Coronary artery (tissue), 2 donors: ENCODE results near the gene KIAA1191.

Experiments
- DNase-seq: peaks from one replicate; pipeline ENCODE4 v3.0.0-alpha.2; 2017; ENCODE audit warnings: low spot score
- H3K27ac ChIP-seq, 2 donors: fragments of 200-600 bp; sonication (generic); one replicate each; pipeline ENCODE4 v1.5.1; 2016 to 2019
- H3K4me3 ChIP-seq: fragments of 200-600 bp; sonication (generic); 2 replicates; pipeline ENCODE4 v1.5.1; 2016; ENCODE audit warnings: mild to moderate bottlenecking, moderate library complexity
- TF ChIP-seq, protein P1 (sequence below): fragments of 200-600 bp; sonication (generic); IDR thresholded peaks from one replicate; pipeline ENCODE4 v1.5.1; 2019; ENCODE audit warnings: antibody characterized with exemption

KIAA1191 gene

DNA sequence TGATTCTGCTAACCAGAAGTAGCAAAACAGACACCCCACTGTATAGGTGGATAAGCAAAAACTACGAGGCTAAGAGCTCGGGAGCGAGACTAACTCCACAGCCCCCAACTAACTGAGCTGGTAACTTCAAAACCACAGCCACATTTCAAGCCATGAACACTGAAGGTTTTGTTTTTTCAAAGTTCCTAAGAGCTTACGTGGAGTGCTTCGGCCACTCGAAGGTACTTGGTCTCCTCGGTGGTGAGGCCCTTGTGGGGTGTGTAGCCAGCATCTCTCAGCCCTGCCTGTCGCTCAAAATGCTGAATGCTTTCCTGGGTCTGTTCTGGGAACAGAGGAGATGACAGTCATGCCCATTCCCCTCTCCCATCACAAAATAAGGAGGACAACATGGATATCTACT lies 11.1 kb downstream of the KIAA1191 start:
- no peak overlapping the region for H3K27ac ChIP-seq
- TF ChIP-seq, protein P1, sequence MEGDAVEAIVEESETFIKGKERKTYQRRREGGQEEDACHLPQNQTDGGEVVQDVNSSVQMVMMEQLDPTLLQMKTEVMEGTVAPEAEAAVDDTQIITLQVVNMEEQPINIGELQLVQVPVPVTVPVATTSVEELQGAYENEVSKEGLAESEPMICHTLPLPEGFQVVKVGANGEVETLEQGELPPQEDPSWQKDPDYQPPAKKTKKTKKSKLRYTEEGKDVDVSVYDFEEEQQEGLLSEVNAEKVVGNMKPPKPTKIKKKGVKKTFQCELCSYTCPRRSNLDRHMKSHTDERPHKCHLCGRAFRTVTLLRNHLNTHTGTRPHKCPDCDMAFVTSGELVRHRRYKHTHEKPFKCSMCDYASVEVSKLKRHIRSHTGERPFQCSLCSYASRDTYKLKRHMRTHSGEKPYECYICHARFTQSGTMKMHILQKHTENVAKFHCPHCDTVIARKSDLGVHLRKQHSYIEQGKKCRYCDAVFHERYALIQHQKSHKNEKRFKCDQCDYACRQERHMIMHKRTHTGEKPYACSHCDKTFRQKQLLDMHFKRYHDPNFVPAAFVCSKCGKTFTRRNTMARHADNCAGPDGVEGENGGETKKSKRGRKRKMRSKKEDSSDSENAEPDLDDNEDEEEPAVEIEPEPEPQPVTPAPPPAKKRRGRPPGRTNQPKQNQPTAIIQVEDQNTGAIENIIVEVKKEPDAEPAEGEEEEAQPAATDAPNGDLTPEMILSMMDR: no peak
- DNase-seq: no peak
- no peak overlapping the region for H3K4me3 ChIP-seq

DNA sequence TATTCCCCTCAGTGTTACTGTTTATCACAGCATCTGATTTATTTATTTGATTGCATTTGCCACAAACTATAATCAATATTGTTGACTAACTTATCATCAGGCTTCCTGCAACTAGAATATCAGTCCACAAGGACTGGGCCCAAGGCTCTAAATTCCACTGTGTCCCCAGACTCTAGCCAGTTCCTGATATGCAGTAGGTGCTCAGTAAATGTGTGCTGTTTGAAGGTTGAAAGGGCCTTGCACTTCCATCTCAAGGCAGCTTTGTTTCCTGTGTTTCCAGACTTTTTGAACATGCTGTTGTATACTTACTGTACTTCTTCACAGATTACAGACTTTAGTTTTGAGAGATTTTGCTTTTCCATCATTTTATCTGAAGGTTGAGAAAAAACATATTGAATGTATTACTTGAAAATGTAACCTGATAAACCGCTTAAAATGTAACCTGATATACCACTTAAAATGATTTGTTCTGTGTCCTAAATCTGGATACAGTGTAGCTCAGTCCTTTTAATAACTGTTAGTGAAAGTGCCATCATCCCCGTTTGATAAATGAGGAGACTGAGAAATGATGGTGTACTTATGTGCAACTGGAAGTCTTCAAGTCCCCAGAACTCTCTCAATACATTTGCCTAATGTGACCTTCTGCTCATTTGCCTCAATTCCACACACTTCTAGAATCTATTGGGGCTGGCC lies 18.7 kb downstream of the KIAA1191 start:
- no peak for DNase-seq
- Histone ChIP-seq H3K27ac (no peak overlapping the region), H3K4me3 (no peak overlapping the region)
- TF ChIP-seq, protein P1: no peak

DNA sequence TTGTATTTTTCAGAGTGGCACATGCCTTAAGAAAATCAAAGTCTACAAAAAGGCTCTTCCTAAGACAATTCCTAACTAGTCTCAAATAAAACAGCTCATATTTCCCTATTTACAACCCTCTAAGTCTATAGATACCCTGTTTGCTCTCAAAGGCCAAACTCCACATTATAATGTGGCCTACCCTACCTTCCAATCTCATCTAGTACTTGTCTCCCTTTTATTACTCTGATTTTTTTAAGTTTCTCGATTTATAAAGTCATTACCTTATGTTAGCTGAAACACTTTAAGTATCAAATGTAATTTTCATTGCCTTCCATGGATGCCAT lies 19.4 kb downstream of the KIAA1191 start:
- H3K27ac ChIP-seq: no peak overlapping the region
- TF ChIP-seq, protein P1: no peak

DNA sequence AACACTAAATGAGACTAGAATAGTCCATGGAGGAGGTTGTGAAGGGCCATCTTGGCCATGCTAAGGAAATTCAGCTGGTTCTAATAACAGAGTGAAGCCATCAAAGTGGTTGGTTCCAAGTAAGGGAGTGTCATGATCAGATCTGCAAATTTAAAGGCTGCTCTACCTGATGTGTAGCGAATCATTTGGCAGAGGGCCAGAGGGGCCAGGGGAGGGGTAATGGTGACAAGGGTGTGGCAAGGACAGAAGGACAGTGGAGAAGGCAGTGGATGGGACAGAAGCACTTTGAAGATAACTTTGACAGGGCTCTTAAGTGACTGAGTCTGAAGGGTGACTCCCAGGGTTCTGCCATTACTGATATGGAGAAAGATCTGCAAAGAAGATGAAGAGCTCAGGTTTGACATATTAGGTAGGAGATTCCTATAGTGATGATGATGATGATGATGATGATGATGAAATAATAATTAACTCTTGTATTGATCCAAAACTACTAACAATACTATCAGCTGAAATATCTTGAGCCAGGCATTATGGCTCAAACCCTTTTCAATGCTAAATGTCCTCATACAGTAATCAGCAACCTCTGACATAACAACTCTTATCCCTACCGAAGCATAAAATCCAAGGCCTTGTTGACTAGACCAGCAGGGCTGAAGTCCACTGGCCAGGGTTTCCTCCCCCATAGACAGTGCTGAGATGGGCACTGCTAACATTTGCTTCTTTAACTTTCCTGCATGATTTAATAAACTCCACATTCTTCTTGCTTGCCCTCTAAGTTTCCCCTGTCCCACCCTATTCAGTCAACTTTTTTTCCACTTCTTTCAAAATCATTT lies 20.0 kb downstream of the KIAA1191 start:
- no peak for DNase-seq
- no peak overlapping the region for H3K27ac ChIP-seq
- H3K4me3 ChIP-seq: no peak overlapping the region
- TF ChIP-seq, protein P1: no peak

More for the DNA sequence above, 19.4 kb downstream of the KIAA1191 start:
- no peak for DNase-seq
- H3K4me3 ChIP-seq: no peak overlapping the region

DNA sequence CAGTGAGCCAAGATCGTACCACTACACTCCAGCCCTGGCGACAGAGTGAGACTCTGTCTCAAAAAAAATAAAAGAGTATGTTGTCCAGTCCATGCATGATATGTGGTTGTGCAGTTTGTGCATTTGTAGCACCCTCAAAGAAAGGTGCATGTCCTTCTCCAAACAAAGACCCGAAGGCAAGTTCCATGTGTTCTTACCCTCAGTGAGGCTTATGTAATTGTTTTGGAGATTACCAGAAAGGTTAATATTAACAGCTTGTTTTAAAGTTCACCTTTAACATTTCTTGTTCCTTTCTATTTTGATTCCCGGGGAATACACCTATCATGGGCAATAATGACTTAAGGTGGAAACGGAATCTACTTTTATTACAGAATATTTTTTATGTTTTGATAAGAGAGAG lies 22.3 kb downstream of the KIAA1191 start:
- TF ChIP-seq, protein P1: no peak
- DNase-seq: no peak
- H3K4me3 ChIP-seq: no peak overlapping the region
- no peak overlapping the region for H3K27ac ChIP-seq

DNA sequence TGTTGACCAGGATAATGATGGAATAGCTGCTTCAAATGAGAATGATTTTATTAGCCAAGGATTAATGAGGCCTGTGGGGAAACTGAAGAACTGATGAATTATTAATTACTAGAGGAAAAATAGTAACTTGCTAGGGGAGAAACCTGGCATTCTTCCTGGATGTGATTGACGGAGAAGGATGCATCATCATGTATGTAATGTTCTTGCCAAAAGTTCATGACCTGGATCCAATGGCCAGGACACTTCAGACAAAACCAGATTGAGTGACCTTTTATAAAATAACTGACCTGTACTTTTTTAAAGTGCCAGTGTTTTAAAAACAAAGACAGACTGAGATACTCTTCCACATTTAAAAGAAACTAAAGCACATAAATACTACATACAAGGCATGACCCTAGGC lies 23.7 kb downstream of the KIAA1191 start:
- H3K27ac ChIP-seq: no peak overlapping the region
- no peak overlapping the region for H3K4me3 ChIP-seq
- TF ChIP-seq, protein P1: no peak
- no peak for DNase-seq
